K562 (cell line): ENCODE results near the gene DTNBP1. TPM values are rescaled to one million over a fixed set of nuclear protein-coding genes. Genes with fewer than 3 reads are reported as not detected.
A peak's percentile ranks its signal among the peaks of the same experiment; 100 is the strongest.

Source experiments
- BRD4 ChIP-seq: fragments of 200-600 bp; sonication (generic); IDR thresholded peaks from 2 replicates; pipeline ENCODE4 v1.6.1; 2017; ENCODE audit warnings: inconsistent platforms
- CEBPG ChIP-seq, 3 experiments: fragments of 200-800 bp in 1 of 3; sonication (Bioruptor generic) in 1 of 3; sonication (generic) in 1 of 3; formaldehyde crosslinking in 1 of 3; IDR thresholded peaks in 2 of 3; conservative IDR thresholded peaks in 1 of 3; 2 replicates each; pipeline versions ENCODE4 v1.6.1 to v1.8.0; 2016 to 2022; ENCODE audit warnings: missing compliant biosample characterization in 2 of 3, missing genetic modification characterization in 2 of 3, mild to moderate bottlenecking in 1 of 3, missing genetic modification reagents in 1 of 3
- HDAC1 ChIP-seq, 2 experiments: fragments of 450-650 bp; IDR thresholded peaks; 2 replicates each; pipeline ENCODE4 v1.6.1; 2016 to 2017; ENCODE audit warnings: inconsistent platforms in 1 of 2, mild to moderate bottlenecking in 1 of 2, moderate library complexity in 1 of 2
- HOXB6 ChIP-seq: fragments of 250-450 bp; sonication (Bioruptor Pico); IDR thresholded peaks from 2 replicates; pipeline ENCODE4 v1.5.1; 2022; ENCODE audit warnings: mild to moderate bottlenecking, borderline replicate concordance
- JUN ChIP-seq, 2 experiments: sonication (generic) in 1 of 2; formaldehyde crosslinking in 1 of 2; IDR thresholded peaks; 2 replicates each; pipeline versions ENCODE4 v1.6.1 to v1.8.0; 2012 to 2022; ENCODE audit warnings: borderline replicate concordance in 2 of 2, mild to moderate bottlenecking in 2 of 2, improper control_type of control experiment in 1 of 2, low read depth in 1 of 2, low read length in 1 of 2, missing genetic modification reagents in 1 of 2
- MEIS2 ChIP-seq: fragments of 450-650 bp; IDR thresholded peaks from 2 replicates; pipeline ENCODE4 v1.6.1; 2014; ENCODE audit warnings: mild to moderate bottlenecking; ENCODE audit not compliant: partially characterized antibody
- MTA3 ChIP-seq: fragments of 450-650 bp; formaldehyde crosslinking; IDR thresholded peaks from 2 replicates; pipeline ENCODE4 v1.6.1; 2017; ENCODE audit warnings: mild to moderate bottlenecking, borderline replicate concordance
- NBN ChIP-seq: fragments of 450-650 bp; IDR thresholded peaks from 2 replicates; pipeline ENCODE4 v1.6.1; 2016; ENCODE audit warnings: low read depth, mild to moderate bottlenecking
- NFE2L1 ChIP-seq: fragments of 450-650 bp; IDR thresholded peaks from 2 replicates; pipeline ENCODE4 v1.6.1; 2016; ENCODE audit warnings: missing genetic modification characterization, low read depth, mild to moderate bottlenecking, missing compliant biosample characterization, moderate library complexity, borderline replicate concordance
- PCBP2 ChIP-seq: fragments of 200-400 bp; formaldehyde crosslinking; IDR thresholded peaks from 2 replicates; pipeline ENCODE4 v1.6.1; 2018; ENCODE audit warnings: low read length, low read depth, mild to moderate bottlenecking, moderate library complexity; ENCODE audit not compliant: poor library complexity, severe bottlenecking
- RB1 ChIP-seq: fragments of 450-650 bp; IDR thresholded peaks from 2 replicates; pipeline ENCODE4 v1.6.1; 2017; ENCODE audit warnings: low read depth, mild to moderate bottlenecking
- SRSF3 ChIP-seq: fragments of 200-400 bp; formaldehyde crosslinking; IDR thresholded peaks from 2 replicates; pipeline ENCODE4 v1.6.1; 2016; ENCODE audit warnings: mild to moderate bottlenecking, low read length, moderate library complexity; ENCODE audit not compliant: insufficient read depth
- ZNF121 ChIP-seq: sonication (generic); formaldehyde crosslinking; conservative IDR thresholded peaks from 2 replicates; pipeline ENCODE4 v1.8.0; 2022; ENCODE audit warnings: missing genetic modification reagents
- ZNF24 ChIP-seq: fragments of 450-650 bp; IDR thresholded peaks from 2 replicates; pipeline ENCODE4 v1.6.1; 2016
- ZNF3 ChIP-seq: fragments of 250-450 bp; sonication (Bioruptor Pico); IDR thresholded peaks from 2 replicates; pipeline ENCODE4 v1.5.0; 2021; ENCODE audit warnings: mild to moderate bottlenecking, moderate library complexity
- polyA plus RNA-seq, 8 experiments: library from polyadenylated mRNA; depleted of rRNA in 4 of 8; stranded (reverse) in 5 of 8; unstranded in 3 of 8; fragments of >200 nt; fragmentation: Nextera tagmentation in 2 of 8; fragmentation: Illumina TruSeq in 1 of 8; extraction: Ambion mirVana in 2 of 8; extraction: Trizol in 1 of 8; gene quantifications; 2 replicates each; pipeline versions ENCODE4 v1.2.1 to v1.2.3, GENCODE V29; 2011 to 2014; ENCODE audit warnings: inconsistent platforms in 1 of 8, missing spikeins in 1 of 8
- total RNA-seq, 7 experiments: library from RNA; depleted of rRNA in 6 of 7; stranded (reverse); fragments of >200 nt in 6 of 7; fragmentation: Illumina TruSeq in 2 of 7; extraction: Trizol in 2 of 7; gene quantifications; 2 replicates each; pipeline versions ENCODE4 v1.2.1 to v1.2.3, GENCODE V29; 2011 to 2021; ENCODE audit warnings: low replicate concordance in 1 of 7
- TF ChIP-seq, protein P1 (sequence below): sonication (generic); formaldehyde crosslinking; IDR thresholded peaks from 2 replicates; pipeline ENCODE4 v1.8.0; 2023; ENCODE audit warnings: mild to moderate bottlenecking, missing genetic modification reagents
- TF ChIP-seq, protein P2 (sequence below): fragments of 250-450 bp; sonication (Bioruptor Pico); IDR thresholded peaks from 2 replicates; pipeline ENCODE4 v1.4.0; 2020; ENCODE audit warnings: mild to moderate bottlenecking
- TF ChIP-seq, protein P3 (sequence below), 3 experiments: IDR thresholded peaks in 2 of 3; conservative IDR thresholded peaks in 1 of 3; 2 replicates each; pipeline ENCODE4 v1.5.1; 2011 to 2012; ENCODE audit warnings: low read length in 3 of 3, mild to moderate bottlenecking in 3 of 3, control low read depth in 2 of 3, improper control_type of control experiment in 1 of 3, inconsistent platforms in 1 of 3, low read depth in 1 of 3, mixed read lengths in 1 of 3, moderate library complexity in 1 of 3; ENCODE audit not compliant: insufficient read depth in 2 of 3
- TF ChIP-seq, protein P4 (sequence below): fragments of 450-650 bp; conservative IDR thresholded peaks from 2 replicates; pipeline ENCODE4 v1.6.1; 2016; ENCODE audit warnings: missing genetic modification characterization, low read depth, mild to moderate bottlenecking, missing compliant biosample characterization, moderate library complexity

DTNBP1 gene
- total and polyA plus RNA-seq, 9 of the 15 experiments (the other 6 are each of a cell fraction or from before 2014, with no cell fraction given), result 16.7 to 54.5 (median 21.4) TPM

DNA sequence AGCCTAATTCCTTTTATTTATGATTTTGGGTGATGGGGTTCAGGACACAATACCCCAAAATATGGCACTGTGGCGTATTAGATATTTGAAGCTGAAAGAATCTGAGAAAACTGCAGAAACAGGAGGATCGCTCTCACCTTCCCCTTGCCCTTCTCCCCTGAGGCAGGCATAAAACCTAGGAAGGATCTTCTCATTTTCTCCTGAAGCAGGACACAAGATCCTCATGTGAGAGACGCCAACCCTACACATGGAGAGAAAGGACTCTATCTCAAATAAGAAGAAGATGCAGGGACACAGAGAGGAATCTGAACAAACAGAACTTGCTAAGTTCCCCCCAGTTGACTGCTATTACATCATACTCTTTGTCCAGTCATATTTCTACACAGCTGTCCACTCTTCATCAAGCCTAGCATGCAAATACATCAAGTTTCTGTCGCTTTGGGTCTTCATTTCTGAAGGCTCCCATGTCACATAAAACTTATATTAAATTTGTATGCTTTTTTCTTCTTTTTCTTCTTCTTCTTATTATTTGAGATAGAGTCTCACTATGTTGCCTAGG is 109.0 kb downstream of the DTNBP1 start (continued):
- TF ChIP-seq MTA3 (no peak), RB1 (no peak), PCBP2 (no peak), CEBPG (CRISPR knock-in tag; IDR thresholded peaks at IDR 0.05) (peak; percentile 89), CEBPG (tag; conservative IDR thresholded peaks at IDR 0.05 in 1 of 2, IDR thresholded peaks at IDR 0.05 in 1 of 2) (peak; percentile 92 to 97), NBN (0 out of 2 replicates have a peak, but pooled peaks have one; percentile 39), HOXB6 (CRISPR knock-in tag) (no peak), HDAC1 (IDR thresholded peaks at IDR 0.05) (no peak), ZNF24 (no peak), BRD4 (peak; percentile 49; the same call in 1 of the 2 replicates), NFE2L1 (tag) (no peak), JUN (IDR thresholded peaks at IDR 0.05; ENCODE audit: borderline replicate concordance, low read depth, low read length) (0 out of 2 replicates have a peak, but pooled peaks have one; percentile 27), JUN (CRISPR knock-in tag; IDR thresholded peaks at IDR 0.05; ENCODE audit: borderline replicate concordance) (no peak), ZNF121 (no peak), SRSF3 (no peak), ZNF3 (no peak), MEIS2 (peak; percentile 80)
- TF ChIP-seq, protein P1, sequence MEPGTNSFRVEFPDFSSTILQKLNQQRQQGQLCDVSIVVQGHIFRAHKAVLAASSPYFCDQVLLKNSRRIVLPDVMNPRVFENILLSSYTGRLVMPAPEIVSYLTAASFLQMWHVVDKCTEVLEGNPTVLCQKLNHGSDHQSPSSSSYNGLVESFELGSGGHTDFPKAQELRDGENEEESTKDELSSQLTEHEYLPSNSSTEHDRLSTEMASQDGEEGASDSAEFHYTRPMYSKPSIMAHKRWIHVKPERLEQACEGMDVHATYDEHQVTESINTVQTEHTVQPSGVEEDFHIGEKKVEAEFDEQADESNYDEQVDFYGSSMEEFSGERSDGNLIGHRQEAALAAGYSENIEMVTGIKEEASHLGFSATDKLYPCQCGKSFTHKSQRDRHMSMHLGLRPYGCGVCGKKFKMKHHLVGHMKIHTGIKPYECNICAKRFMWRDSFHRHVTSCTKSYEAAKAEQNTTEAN, result no peak
- TF ChIP-seq, protein P2, sequence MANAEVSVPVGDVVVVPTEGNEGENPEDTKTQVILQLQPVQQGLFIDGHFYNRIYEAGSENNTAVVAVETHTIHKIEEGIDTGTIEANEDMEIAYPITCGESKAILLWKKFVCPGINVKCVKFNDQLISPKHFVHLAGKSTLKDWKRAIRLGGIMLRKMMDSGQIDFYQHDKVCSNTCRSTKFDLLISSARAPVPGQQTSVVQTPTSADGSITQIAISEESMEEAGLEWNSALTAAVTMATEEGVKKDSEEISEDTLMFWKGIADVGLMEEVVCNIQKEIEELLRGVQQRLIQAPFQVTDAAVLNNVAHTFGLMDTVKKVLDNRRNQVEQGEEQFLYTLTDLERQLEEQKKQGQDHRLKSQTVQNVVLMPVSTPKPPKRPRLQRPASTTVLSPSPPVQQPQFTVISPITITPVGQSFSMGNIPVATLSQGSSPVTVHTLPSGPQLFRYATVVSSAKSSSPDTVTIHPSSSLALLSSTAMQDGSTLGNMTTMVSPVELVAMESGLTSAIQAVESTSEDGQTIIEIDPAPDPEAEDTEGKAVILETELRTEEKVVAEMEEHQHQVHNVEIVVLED, result peak; percentile 9; the same call in 1 of the 2 replicates
- TF ChIP-seq, protein P3, sequence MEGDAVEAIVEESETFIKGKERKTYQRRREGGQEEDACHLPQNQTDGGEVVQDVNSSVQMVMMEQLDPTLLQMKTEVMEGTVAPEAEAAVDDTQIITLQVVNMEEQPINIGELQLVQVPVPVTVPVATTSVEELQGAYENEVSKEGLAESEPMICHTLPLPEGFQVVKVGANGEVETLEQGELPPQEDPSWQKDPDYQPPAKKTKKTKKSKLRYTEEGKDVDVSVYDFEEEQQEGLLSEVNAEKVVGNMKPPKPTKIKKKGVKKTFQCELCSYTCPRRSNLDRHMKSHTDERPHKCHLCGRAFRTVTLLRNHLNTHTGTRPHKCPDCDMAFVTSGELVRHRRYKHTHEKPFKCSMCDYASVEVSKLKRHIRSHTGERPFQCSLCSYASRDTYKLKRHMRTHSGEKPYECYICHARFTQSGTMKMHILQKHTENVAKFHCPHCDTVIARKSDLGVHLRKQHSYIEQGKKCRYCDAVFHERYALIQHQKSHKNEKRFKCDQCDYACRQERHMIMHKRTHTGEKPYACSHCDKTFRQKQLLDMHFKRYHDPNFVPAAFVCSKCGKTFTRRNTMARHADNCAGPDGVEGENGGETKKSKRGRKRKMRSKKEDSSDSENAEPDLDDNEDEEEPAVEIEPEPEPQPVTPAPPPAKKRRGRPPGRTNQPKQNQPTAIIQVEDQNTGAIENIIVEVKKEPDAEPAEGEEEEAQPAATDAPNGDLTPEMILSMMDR (IDR thresholded peaks at IDR 0.05 in 2 of 3, conservative IDR thresholded peaks at IDR 0.05 in 1 of 3; ENCODE audit: insufficient read depth in 2 of 3, low read depth in 1 of 3, low read length in 3 of 3), result no peak
- TF ChIP-seq, protein P4, sequence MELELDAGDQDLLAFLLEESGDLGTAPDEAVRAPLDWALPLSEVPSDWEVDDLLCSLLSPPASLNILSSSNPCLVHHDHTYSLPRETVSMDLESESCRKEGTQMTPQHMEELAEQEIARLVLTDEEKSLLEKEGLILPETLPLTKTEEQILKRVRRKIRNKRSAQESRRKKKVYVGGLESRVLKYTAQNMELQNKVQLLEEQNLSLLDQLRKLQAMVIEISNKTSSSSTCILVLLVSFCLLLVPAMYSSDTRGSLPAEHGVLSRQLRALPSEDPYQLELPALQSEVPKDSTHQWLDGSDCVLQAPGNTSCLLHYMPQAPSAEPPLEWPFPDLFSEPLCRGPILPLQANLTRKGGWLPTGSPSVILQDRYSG (tag), result no peak
